HG03460 (cell line): ENCODE results near the gene SOS1.
"Not testable (repeated sequence)": the region's sequence is repeated elsewhere in the genome, so short reads cannot be mapped to it uniquely, and the experiment has no call there.

ENCODE experiments used
- ATAC-seq: cut with Tn5 transposase; IDR thresholded peaks from one replicate; pipeline ENCODE4 v1.9.1; 2021; ENCODE audit not compliant: unreplicated experiment

Gene SOS1

DNA sequence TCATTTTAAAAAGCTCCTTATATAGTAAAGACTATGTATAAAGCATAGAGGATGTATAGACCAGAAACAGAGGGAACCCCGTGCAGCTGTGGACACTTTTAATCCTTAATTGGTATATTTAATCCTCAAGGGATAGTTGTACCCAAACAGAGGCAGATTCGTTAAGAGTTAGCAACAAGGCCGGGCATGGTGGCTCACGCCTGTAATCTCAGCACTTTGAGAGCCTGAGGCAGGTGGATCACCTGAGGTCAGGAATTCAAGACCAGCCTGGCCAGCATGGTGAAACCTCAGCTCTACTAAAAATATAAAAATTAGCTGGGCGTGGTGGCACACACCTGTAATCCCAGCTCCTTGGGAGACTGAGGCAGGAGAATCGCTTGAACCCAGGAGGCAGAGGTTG lies 184.3 kb downstream of the SOS1 start:
- not testable (repeated sequence) for ATAC-seq

DNA sequence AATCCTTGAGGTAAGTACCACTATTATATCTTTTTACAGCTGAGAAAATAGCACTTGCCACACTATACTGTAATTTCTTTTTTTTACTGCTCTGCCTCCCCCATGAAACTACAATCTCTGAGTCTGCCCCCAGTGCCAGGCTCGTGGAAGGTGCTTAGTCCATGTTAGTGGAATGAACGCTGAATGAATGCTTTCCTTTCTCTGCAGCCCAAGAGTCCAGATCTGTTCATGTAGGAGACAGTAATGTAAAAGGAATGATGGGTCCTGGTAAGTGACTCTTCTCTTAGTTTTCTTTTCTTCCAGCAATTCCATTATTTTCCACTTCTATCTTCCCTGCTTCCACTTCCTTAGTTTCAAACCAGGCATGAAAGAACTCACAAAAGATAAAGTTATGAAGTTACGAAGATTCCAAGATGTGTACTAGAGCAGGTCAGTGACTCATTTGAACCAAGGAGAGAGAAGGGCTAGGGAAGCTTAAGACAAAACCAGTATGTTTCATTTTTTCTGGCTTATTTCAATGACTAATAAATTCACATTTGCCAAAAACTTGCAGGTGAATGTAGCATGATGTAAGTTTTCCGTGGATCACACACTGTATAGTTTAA lies 185.2 kb downstream of the SOS1 start:
- no peak for ATAC-seq

DNA sequence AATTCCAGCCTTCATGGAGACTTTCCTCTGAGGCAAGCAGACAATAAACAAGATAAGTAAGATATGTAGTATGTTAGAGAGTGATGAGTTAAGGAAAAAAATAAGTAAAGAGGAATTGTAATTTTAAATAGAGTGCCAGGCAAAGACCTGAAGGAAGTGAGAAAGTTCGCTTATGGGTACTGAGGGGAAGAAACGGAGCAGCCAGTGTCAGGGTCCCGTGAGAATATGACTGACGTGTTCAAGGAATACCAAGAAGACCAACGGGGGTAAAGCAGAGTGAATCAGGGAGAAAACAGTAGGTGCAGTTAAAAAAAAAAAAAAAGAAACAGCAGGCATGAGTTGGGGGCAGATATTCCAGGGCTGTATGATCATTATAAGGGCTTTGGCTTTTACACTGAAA lies 186.1 kb downstream of the SOS1 start:
- ATAC-seq, result no peak

DNA sequence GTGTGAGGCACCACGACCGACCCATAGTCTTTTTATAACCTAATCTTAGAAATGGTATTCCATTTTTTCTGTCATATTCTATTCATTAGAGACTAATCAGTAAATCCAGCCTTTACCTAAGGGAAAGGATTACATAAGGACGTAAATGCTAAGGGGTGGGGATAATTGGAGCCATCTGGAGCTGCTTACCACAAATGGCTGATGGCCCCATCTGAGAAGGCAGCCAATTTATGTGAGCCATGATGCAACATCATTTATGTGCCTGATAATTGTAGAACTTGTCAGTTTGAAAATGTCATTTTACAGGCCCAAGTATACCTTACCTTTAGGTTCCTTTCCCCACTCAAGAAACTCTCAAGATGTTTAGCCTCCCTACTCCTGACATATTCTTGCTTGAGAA lies 187.2 kb downstream of the SOS1 start:
- no peak for ATAC-seq

DNA sequence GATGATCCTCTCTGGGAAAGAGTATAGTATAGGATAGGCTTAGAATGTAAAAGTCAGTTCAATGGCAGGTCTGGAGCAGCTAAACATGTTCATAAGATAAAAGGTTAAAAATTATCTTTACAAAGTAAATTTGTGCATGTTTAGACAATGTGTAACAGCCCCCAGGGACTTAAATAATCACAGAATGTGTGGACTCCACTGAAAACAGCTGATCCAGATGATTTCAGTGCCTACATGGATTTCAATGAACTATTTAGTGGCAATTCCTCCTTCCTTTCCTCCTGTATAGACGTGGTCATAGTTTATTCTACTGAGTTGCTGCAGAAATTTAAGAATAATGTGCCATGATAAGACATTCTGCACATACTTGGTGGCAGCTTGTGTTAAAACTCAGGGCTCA lies 188.3 kb downstream of the SOS1 start:
- ATAC-seq, result no peak
